ENCODE data around the gene PDIA4. TPM values are rescaled to one million over a fixed set of nuclear protein-coding genes. Genes with fewer than 3 reads are reported as not detected.

The PDIA4 gene
- total and polyA plus RNA-seq, 10 donors = 21.6 to 160 (median 84.6) TPM

- H3K27ac ChIP-seq = no peak overlapping the region
- H3K36me3 ChIP-seq = no peaks in the 10 kb centered on the region
- no peaks in the 10 kb centered on the region for H3K9me3 ChIP-seq
- TF ChIP-seq CTCF (IDR thresholded peaks at IDR 0.05 in 8 of 11, conservative IDR thresholded peaks at IDR 0.05 in 3 of 11) = no peak
- TF ChIP-seq POLR2A (IDR thresholded peaks at IDR 0.05) = no peak
- no peak for TF ChIP-seq POLR2AphosphoS5 (IDR thresholded peaks at IDR 0.05)
- no peak overlapping the region for H3K4me3 ChIP-seq
- intact Hi-C loops (cut with DNase I; ENCODE audit: low total_unique reads) = no loop called here
- H3K4me1 ChIP-seq = no peaks in the 10 kb centered on the region
- DNase-seq = no peak
- WGBS, 5 donors = 73 to 82% (median 77%) methylated on average over 2 to 3 of the region's 3 CpGs
- no peaks in the 10 kb centered on the region for H3K27me3 ChIP-seq (replicated peaks in 1 of 7)
Measured at GRCh38 chr7:148994576-148994975, 33.7 kb downstream of the PDIA4 start.

- DNase-seq = no peak
- H3K27ac ChIP-seq = no peak overlapping the region
- 93 to 96% (median 94%) methylated on average over 7 to 8 of the region's 8 CpGs for WGBS, 5 donors
Measured at GRCh38 chr7:148993193-148993592, 35.1 kb downstream of the PDIA4 start.

GRCh38 chr7:148991536-148991935 is 36.8 kb downstream of the PDIA4 start:
- intact Hi-C loops (cut with DNase I; ENCODE audit: low total_unique reads) = no loop called here
- H3K27ac ChIP-seq = no peak overlapping the region
- no peak overlapping the region for H3K4me3 ChIP-seq
- no peak for DNase-seq
- TF ChIP-seq POLR2AphosphoS5 (IDR thresholded peaks at IDR 0.05) (no peak), CTCF (IDR thresholded peaks at IDR 0.05 in 8 of 11, conservative IDR thresholded peaks at IDR 0.05 in 3 of 11) (no peak), POLR2A (IDR thresholded peaks at IDR 0.05) (no peak)
- peaks cover 7 to 20% (median 14%) of the 10 kb centered on the region in 6 donors for H3K4me1 ChIP-seq
- no peaks in the 10 kb centered on the region for H3K9me3 ChIP-seq
- 24 to 54% (median 35%) methylated on average over 1 of the region's 1 CpG for WGBS, 5 donors
- no peaks in the 10 kb centered on the region for H3K36me3 ChIP-seq
- H3K27me3 ChIP-seq (replicated peaks in 1 of 7) = no peaks in the 10 kb centered on the region

More at GRCh38 chr7:148993193-148993592, 35.1 kb downstream of the PDIA4 start:
- H3K9me3 ChIP-seq = no peaks in the 10 kb centered on the region
- peaks cover 1 to 6% (median 4%) of the 10 kb centered on the region in 6 donors for H3K4me1 ChIP-seq
- intact Hi-C loops (cut with DNase I; ENCODE audit: low total_unique reads) = no loop called here
- no peak for TF ChIP-seq CTCF (IDR thresholded peaks at IDR 0.05 in 8 of 11, conservative IDR thresholded peaks at IDR 0.05 in 3 of 11)
- TF ChIP-seq POLR2AphosphoS5 (IDR thresholded peaks at IDR 0.05) = no peak
- no peak for TF ChIP-seq POLR2A (IDR thresholded peaks at IDR 0.05)
- H3K27me3 ChIP-seq (replicated peaks in 1 of 7) = no peaks in the 10 kb centered on the region
- no peaks in the 10 kb centered on the region for H3K36me3 ChIP-seq
- no peak overlapping the region for H3K4me3 ChIP-seq

- peak; percentile 75 for DNase-seq
- no peak for TF ChIP-seq POLR2AphosphoS5 (IDR thresholded peaks at IDR 0.05)
- no peak for TF ChIP-seq POLR2A (IDR thresholded peaks at IDR 0.05)
- no peak for TF ChIP-seq CTCF (IDR thresholded peaks at IDR 0.05 in 8 of 11, conservative IDR thresholded peaks at IDR 0.05 in 3 of 11)
- Histone ChIP-seq H3K27ac (peak overlapping the region; percentile 79 to 88 (median 84)), H3K9me3 (no peaks in the 10 kb centered on the region), H3K4me3 (peak overlapping the region; percentile 55 to 85 (median 66)), H3K4me1 (peaks cover 18 to 56% (median 42%) of the 10 kb centered on the region in 6 donors), H3K27me3 (replicated peaks in 1 of 7) (no peaks in the 10 kb centered on the region), H3K36me3 (no peaks in the 10 kb centered on the region)
- intact Hi-C loops (cut with DNase I; ENCODE audit: low total_unique reads) = no loop called here
- WGBS, 5 donors = 5 to 7% (median 6%) methylated on average over 9 of the region's 9 CpGs
Measured at GRCh38 chr7:148987751-148988512, 40.4 kb downstream of the PDIA4 start.
